ENCODE measurements around the gene PPP4R2. TPM values are rescaled to one million over a fixed set of nuclear protein-coding genes. Genes with fewer than 3 reads are reported as not detected.
A peak's percentile ranks its signal among the peaks of the same experiment; 100 is the strongest.

Gene PPP4R2
- total and polyA plus RNA-seq, 10 of the 15 experiments (the other 5 are each of a cell fraction or from before 2014, with no cell fraction given) = 16.7 to 83.4 (median 38.9) TPM

GRCh38 chr3:72997421-72997961 lies 880 bp downstream of the PPP4R2 start (continued):
- TF ChIP-seq ZNF687 (IDR thresholded peaks at IDR 0.05) (no peak), ATF7 (IDR thresholded peaks at IDR 0.05; ENCODE audit: low read depth) (no peak), IKZF2 (IDR thresholded peaks at IDR 0.05) (peak in 1 of 2 experiments; percentile 7; a peak in 1 of 4 replicates), E4F1 (IDR thresholded peaks at IDR 0.05; ENCODE audit: borderline replicate concordance, partially characterized antibody) (no peak), JUND (IDR thresholded peaks at IDR 0.05; ENCODE audit: low read depth, low read length) (no peak), REST (IDR thresholded peaks at IDR 0.05; ENCODE audit: low read depth, low read length) (no peak), NBN (IDR thresholded peaks at IDR 0.05) (0 out of 2 replicates have a peak, but pooled peaks have one; percentile 5), CTCF (IDR thresholded peaks at IDR 0.05 in 2 of 3, conservative IDR thresholded peaks at IDR 0.05 in 1 of 3; ENCODE audit: control insufficient read depth in 2 of 3, extremely low read depth in 1 of 3, insufficient read depth in 1 of 3, low read depth in 3 of 3, low read length in 3 of 3) (peak; percentile 52 to 64 (median 53); a peak in 5 of 6 replicates), MEF2B (IDR thresholded peaks at IDR 0.05; ENCODE audit: partially characterized antibody, poor library complexity, severe bottlenecking) (no peak), RAD51 (IDR thresholded peaks at IDR 0.05) (no peak), ZNF592 (IDR thresholded peaks at IDR 0.05) (no peak), CREB1 (IDR thresholded peaks at IDR 0.05; ENCODE audit: low read depth) (peak; percentile 29; the same call in 1 of the 2 replicates)
